ENCODE data around the gene TMEM200C.
A peak's percentile ranks its signal among the peaks of the same experiment; 100 is the strongest.

Gene TMEM200C

DNA sequence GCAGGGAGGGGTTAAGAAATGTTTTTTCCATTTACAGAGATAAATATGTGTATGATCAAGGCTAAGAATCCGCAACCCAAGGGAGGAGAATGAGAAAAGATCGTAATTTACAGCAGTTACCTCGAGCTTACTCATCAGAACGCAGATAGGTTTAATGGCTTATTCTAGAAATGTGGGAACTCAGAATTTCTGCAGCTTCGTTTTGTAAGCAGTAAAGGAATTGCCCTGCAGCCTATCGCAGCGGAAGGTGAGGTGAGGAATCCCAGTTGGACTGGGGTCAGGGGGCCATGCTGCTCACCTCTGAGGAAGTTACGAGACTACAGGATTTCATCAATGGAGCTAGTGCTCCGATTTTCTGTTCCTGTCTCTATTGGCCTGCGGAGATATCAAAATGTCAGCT, 8.1 kb upstream of the TMEM200C start:
- CTCF ChIA-PET = interaction anchor here (1.5 kb wide), 1 partner anchor 13 kb away, joined by 3 read pairs; no protein-coding TSS in a partner anchor

DNA sequence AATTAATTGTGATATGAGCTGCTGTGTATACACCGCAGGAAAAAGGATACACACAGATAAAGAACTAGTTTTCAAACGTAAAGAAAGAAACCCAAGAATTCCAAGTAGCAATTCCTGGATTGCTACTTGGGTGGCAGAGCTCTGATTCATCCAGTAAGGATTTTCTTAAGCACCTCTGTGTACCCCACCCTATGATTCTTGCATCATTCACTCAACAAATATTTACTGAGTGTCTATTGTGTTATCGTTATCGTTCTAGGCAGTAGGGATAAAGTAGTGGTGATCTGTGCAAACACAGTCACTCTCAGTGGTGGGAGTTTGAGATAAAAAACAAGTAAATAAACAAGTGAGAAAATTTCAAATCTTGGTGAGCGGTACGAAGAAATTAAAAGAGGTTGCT, 4.9 kb upstream of the TMEM200C start:
- no peak overlapping the region; the same call in 1 of the 2 replicates for H3K27ac ChIP-seq (ENCODE audit: extremely low read depth, low read depth, low read length)
- H3K9me3 ChIP-seq (ENCODE audit: control insufficient read depth, insufficient read depth, low read depth, low read length) = no peaks in the 10 kb centered on the region
- ChIA-PET POLR2A (interaction anchor here (0.8 to 1.1 kb wide), 2 partner anchors 10 to 12 kb away, joined by 3 read pairs; no protein-coding TSS in a partner anchor), CTCF (interaction anchor here (0.7 to 1.8 kb wide), 5 partner anchors 9 to 75 kb away, joined by 3 to 4 read pairs (median 3); no protein-coding TSS in a partner anchor)
- H3K4me1 ChIP-seq (ENCODE audit: control insufficient read depth, insufficient read depth, low read length) = peaks cover 15% of the 10 kb centered on the region
- H3K4me3 ChIP-seq (ENCODE audit: low read depth, low read length) = no peak overlapping the region
- no peaks in the 10 kb centered on the region for H3K36me3 ChIP-seq (ENCODE audit: control insufficient read depth in 2 of 2, insufficient read depth in 1 of 2, low read length in 2 of 2)
- TF ChIP-seq ZNF560 (tag by site-specific recombination; IDR thresholded peaks at IDR 0.05; ENCODE audit: borderline replicate concordance) = no peak
- peak; percentile 78 for TF ChIP-seq OSR2 (tag by site-specific recombination; IDR thresholded peaks at IDR 0.05)
- TF ChIP-seq, protein P1, sequence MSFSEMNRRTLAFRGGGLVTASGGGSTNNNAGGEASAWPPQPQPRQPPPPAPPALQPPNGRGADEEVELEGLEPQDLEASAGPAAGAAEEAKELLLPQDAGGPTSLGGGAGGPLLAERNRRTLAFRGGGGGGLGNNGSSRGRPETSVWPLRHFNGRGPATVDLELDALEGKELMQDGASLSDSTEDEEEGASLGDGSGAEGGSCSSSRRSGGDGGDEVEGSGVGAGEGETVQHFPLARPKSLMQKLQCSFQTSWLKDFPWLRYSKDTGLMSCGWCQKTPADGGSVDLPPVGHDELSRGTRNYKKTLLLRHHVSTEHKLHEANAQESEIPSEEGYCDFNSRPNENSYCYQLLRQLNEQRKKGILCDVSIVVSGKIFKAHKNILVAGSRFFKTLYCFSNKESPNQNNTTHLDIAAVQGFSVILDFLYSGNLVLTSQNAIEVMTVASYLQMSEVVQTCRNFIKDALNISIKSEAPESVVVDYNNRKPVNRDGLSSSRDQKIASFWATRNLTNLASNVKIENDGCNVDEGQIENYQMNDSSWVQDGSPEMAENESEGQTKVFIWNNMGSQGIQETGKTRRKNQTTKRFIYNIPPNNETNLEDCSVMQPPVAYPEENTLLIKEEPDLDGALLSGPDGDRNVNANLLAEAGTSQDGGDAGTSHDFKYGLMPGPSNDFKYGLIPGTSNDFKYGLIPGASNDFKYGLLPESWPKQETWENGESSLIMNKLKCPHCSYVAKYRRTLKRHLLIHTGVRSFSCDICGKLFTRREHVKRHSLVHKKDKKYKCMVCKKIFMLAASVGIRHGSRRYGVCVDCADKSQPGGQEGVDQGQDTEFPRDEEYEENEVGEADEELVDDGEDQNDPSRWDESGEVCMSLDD (tag by site-specific recombination; IDR thresholded peaks at IDR 0.05) = 0 out of 2 replicates have a peak, but pooled peaks have one; percentile 35
- TF ChIP-seq PRDM1 (tag by site-specific recombination; IDR thresholded peaks at IDR 0.05) = 0 out of 2 replicates have a peak, but pooled peaks have one; percentile 18
- 0 out of 2 replicates have a peak, but pooled peaks have one; percentile 25 for TF ChIP-seq KLF7 (tag by site-specific recombination; IDR thresholded peaks at IDR 0.05; ENCODE audit: borderline replicate concordance)
- no peak for TF ChIP-seq ZNF416 (tag by site-specific recombination; IDR thresholded peaks at IDR 0.05)
- no peak for TF ChIP-seq ZNF140 (tag by site-specific recombination; IDR thresholded peaks at IDR 0.05)
- TF ChIP-seq, protein P2, sequence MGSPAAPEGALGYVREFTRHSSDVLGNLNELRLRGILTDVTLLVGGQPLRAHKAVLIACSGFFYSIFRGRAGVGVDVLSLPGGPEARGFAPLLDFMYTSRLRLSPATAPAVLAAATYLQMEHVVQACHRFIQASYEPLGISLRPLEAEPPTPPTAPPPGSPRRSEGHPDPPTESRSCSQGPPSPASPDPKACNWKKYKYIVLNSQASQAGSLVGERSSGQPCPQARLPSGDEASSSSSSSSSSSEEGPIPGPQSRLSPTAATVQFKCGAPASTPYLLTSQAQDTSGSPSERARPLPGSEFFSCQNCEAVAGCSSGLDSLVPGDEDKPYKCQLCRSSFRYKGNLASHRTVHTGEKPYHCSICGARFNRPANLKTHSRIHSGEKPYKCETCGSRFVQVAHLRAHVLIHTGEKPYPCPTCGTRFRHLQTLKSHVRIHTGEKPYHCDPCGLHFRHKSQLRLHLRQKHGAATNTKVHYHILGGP (tag by site-specific recombination; IDR thresholded peaks at IDR 0.05) = peak; percentile 79

More for the DNA sequence above, 8.1 kb upstream of the TMEM200C start:
- Histone ChIP-seq H3K27ac (ENCODE audit: extremely low read depth, low read depth, low read length) (no peak overlapping the region), H3K9me3 (ENCODE audit: control insufficient read depth, insufficient read depth, low read depth, low read length) (no peaks in the 10 kb centered on the region), H3K4me3 (ENCODE audit: low read depth, low read length) (no peak overlapping the region), H3K36me3 (ENCODE audit: control insufficient read depth in 2 of 2, insufficient read depth in 1 of 2, low read length in 2 of 2) (no peaks in the 10 kb centered on the region), H3K4me1 (ENCODE audit: control insufficient read depth, insufficient read depth, low read length) (peaks cover 15% of the 10 kb centered on the region)
- POLR2A ChIA-PET = interaction anchor here (1.2 kb wide), 1 partner anchor 9 kb away, joined by 5 read pairs; no protein-coding TSS in a partner anchor
- TF ChIP-seq ZNF777 (tag by site-specific recombination; IDR thresholded peaks at IDR 0.05; ENCODE audit: borderline replicate concordance) = no peak
- TF ChIP-seq, protein P3, sequence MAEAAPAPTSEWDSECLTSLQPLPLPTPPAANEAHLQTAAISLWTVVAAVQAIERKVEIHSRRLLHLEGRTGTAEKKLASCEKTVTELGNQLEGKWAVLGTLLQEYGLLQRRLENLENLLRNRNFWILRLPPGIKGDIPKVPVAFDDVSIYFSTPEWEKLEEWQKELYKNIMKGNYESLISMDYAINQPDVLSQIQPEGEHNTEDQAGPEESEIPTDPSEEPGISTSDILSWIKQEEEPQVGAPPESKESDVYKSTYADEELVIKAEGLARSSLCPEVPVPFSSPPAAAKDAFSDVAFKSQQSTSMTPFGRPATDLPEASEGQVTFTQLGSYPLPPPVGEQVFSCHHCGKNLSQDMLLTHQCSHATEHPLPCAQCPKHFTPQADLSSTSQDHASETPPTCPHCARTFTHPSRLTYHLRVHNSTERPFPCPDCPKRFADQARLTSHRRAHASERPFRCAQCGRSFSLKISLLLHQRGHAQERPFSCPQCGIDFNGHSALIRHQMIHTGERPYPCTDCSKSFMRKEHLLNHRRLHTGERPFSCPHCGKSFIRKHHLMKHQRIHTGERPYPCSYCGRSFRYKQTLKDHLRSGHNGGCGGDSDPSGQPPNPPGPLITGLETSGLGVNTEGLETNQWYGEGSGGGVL (tag by site-specific recombination; IDR thresholded peaks at IDR 0.05) = no peak
- no peak for TF ChIP-seq ZNF548 (tag by site-specific recombination; IDR thresholded peaks at IDR 0.05)
- no peak for TF ChIP-seq ZNF266 (tag by site-specific recombination; IDR thresholded peaks at IDR 0.05; ENCODE audit: low read depth)
- no peak for TF ChIP-seq ZNF707 (tag by site-specific recombination; IDR thresholded peaks at IDR 0.05)
- TF ChIP-seq, protein P4, sequence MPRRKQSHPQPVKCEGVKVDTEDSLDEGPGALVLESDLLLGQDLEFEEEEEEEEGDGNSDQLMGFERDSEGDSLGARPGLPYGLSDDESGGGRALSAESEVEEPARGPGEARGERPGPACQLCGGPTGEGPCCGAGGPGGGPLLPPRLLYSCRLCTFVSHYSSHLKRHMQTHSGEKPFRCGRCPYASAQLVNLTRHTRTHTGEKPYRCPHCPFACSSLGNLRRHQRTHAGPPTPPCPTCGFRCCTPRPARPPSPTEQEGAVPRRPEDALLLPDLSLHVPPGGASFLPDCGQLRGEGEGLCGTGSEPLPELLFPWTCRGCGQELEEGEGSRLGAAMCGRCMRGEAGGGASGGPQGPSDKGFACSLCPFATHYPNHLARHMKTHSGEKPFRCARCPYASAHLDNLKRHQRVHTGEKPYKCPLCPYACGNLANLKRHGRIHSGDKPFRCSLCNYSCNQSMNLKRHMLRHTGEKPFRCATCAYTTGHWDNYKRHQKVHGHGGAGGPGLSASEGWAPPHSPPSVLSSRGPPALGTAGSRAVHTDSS (tag by site-specific recombination; IDR thresholded peaks at IDR 0.05) = no peak
- no peak for TF ChIP-seq ZNF221 (tag by site-specific recombination; IDR thresholded peaks at IDR 0.05; ENCODE audit: borderline replicate concordance)
- TF ChIP-seq, protein P5, sequence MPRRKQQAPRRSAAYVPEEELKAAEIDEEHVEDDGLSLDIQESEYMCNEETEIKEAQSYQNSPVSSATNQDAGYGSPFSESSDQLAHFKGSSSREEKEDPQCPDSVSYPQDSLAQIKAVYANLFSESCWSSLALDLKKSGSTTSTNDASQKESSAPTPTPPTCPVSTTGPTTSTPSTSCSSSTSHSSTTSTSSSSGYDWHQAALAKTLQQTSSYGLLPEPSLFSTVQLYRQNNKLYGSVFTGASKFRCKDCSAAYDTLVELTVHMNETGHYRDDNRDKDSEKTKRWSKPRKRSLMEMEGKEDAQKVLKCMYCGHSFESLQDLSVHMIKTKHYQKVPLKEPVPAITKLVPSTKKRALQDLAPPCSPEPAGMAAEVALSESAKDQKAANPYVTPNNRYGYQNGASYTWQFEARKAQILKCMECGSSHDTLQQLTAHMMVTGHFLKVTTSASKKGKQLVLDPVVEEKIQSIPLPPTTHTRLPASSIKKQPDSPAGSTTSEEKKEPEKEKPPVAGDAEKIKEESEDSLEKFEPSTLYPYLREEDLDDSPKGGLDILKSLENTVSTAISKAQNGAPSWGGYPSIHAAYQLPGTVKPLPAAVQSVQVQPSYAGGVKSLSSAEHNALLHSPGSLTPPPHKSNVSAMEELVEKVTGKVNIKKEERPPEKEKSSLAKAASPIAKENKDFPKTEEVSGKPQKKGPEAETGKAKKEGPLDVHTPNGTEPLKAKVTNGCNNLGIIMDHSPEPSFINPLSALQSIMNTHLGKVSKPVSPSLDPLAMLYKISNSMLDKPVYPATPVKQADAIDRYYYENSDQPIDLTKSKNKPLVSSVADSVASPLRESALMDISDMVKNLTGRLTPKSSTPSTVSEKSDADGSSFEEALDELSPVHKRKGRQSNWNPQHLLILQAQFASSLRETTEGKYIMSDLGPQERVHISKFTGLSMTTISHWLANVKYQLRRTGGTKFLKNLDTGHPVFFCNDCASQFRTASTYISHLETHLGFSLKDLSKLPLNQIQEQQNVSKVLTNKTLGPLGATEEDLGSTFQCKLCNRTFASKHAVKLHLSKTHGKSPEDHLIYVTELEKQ (tag by site-specific recombination; IDR thresholded peaks at IDR 0.05; ENCODE audit: borderline replicate concordance) = no peak
- no peak for TF ChIP-seq SP7 (tag by site-specific recombination; IDR thresholded peaks at IDR 0.05)
- no peak for TF ChIP-seq KLF10 (tag by site-specific recombination; IDR thresholded peaks at IDR 0.05)
- no peak for TF ChIP-seq ZNF571 (tag by site-specific recombination; IDR thresholded peaks at IDR 0.05)
- TF ChIP-seq MYNN (tag by site-specific recombination; IDR thresholded peaks at IDR 0.05; ENCODE audit: borderline replicate concordance) = no peak
- no peak for TF ChIP-seq ZNF473 (tag by site-specific recombination; IDR thresholded peaks at IDR 0.05)
- TF ChIP-seq ZNF24 (tag by site-specific recombination; IDR thresholded peaks at IDR 0.05) = no peak
- TF ChIP-seq, protein P6, sequence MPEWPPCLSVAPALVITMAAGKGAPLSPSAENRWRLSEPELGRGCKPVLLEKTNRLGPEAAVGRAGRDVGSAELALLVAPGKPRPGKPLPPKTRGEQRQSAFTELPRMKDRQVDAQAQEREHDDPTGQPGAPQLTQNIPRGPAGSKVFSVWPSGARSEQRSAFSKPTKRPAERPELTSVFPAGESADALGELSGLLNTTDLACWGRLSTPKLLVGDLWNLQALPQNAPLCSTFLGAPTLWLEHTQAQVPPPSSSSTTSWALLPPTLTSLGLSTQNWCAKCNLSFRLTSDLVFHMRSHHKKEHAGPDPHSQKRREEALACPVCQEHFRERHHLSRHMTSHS (tag by site-specific recombination; IDR thresholded peaks at IDR 0.05) = no peak
- no peak for TF ChIP-seq ZNF623 (tag by site-specific recombination; IDR thresholded peaks at IDR 0.05)
- no peak for TF ChIP-seq ZNF10 (tag by site-specific recombination; IDR thresholded peaks at IDR 0.05)
- TF ChIP-seq ZFP3 (tag by site-specific recombination; IDR thresholded peaks at IDR 0.05; ENCODE audit: low read depth) = no peak

Data from HEK293 (cell line).